Measurements from ENCODE around the gene TBL2. TPM values are rescaled to one million over a fixed set of nuclear protein-coding genes. Genes with fewer than 3 reads are reported as not detected.
"Not testable (repeated sequence)": the region's sequence is repeated elsewhere in the genome, so short reads cannot be mapped to it uniquely, and the experiment has no call there.

The TBL2 gene
- total RNA-seq, 2 donors from 2014 or later: 36.5 to 50.2 TPM

GRCh38 chr7:73593207-73594045, 15.0 kb upstream of the TBL2 start:
- DNase-seq: no peak
- no peak overlapping the region for H3K9ac ChIP-seq (ENCODE audit: low read depth in 2 of 2, low read length in 2 of 2)
- intact Hi-C loops (cut with DNase I): no loop called here

GRCh38 chr7:73586911-73587310, 8.5 kb upstream of the TBL2 start:
- TF ChIP-seq CTCF (IDR thresholded peaks at IDR 0.05): no peak
- Histone ChIP-seq H3K4me3 (no peak overlapping the region), H3K4me1 (no peaks in the 10 kb centered on the region), H3K27me3 (no peaks in the 10 kb centered on the region), H3K27ac (no peak overlapping the region), H3K36me3 (no peaks in the 10 kb centered on the region), H3K9me3 (no peaks in the 10 kb centered on the region), H3K9ac (ENCODE audit: low read depth in 2 of 2, low read length in 2 of 2) (no peak overlapping the region)
- no peak for DNase-seq
- intact Hi-C loops (cut with DNase I): no loop called here

More at GRCh38 chr7:73593207-73594045, 15.0 kb upstream of the TBL2 start:
- no peak overlapping the region for H3K27ac ChIP-seq
- no peaks in the 10 kb centered on the region for H3K4me1 ChIP-seq
- H3K4me3 ChIP-seq: no peak overlapping the region
- no peaks in the 10 kb centered on the region for H3K36me3 ChIP-seq
- no peaks in the 10 kb centered on the region for H3K27me3 ChIP-seq
- H3K9me3 ChIP-seq: no peaks in the 10 kb centered on the region
- TF ChIP-seq CTCF (IDR thresholded peaks at IDR 0.05): no peak

- Histone ChIP-seq H3K27me3 (no peaks in the 10 kb centered on the region), H3K27ac (no peak overlapping the region), H3K9me3 (no peaks in the 10 kb centered on the region), H3K4me3 (no peak overlapping the region), H3K36me3 (no peaks in the 10 kb centered on the region), H3K9ac (ENCODE audit: low read depth in 2 of 2, low read length in 2 of 2) (no peak overlapping the region), H3K4me1 (no peaks in the 10 kb centered on the region)
- intact Hi-C loops (cut with DNase I): no loop called here
- TF ChIP-seq CTCF (IDR thresholded peaks at IDR 0.05): no peak
- no peak for DNase-seq
These were observed 6.8 kb upstream of the TBL2 start for GRCh38 chr7:73585196-73585595.

- no peak for DNase-seq
- Histone ChIP-seq H3K36me3 (no peaks in the 10 kb centered on the region), H3K9ac (ENCODE audit: low read depth in 2 of 2, low read length in 2 of 2) (no peak overlapping the region), H3K27me3 (no peaks in the 10 kb centered on the region), H3K4me1 (no peaks in the 10 kb centered on the region), H3K27ac (no peak overlapping the region), H3K4me3 (no peak overlapping the region), H3K9me3 (no peaks in the 10 kb centered on the region)
- intact Hi-C loops (cut with DNase I): no loop called here
- TF ChIP-seq CTCF (IDR thresholded peaks at IDR 0.05): no peak
These were observed 4.4 kb upstream of the TBL2 start for GRCh38 chr7:73582664-73583202.

GRCh38 chr7:73581006-73581405, 2.6 kb upstream of the TBL2 start:
- H3K9me3 ChIP-seq; H3K27me3 ChIP-seq; H3K9ac ChIP-seq (ENCODE audit: low read depth in 2 of 2, low read length in 2 of 2); H3K4me3 ChIP-seq; H3K4me1 ChIP-seq; H3K27ac ChIP-seq; H3K36me3 ChIP-seq; intact Hi-C loops (cut with DNase I); DNase-seq: not testable (repeated sequence)

Data from colonic mucosa (tissue), 4 donors.